ENCODE measurements around the gene UCHL5. TPM values are rescaled to one million over a fixed set of nuclear protein-coding genes. Genes with fewer than 3 reads are reported as not detected.

UCHL5 gene
- total RNA-seq, 1 donor from 2014 or later, result 26.0 TPM

DNA sequence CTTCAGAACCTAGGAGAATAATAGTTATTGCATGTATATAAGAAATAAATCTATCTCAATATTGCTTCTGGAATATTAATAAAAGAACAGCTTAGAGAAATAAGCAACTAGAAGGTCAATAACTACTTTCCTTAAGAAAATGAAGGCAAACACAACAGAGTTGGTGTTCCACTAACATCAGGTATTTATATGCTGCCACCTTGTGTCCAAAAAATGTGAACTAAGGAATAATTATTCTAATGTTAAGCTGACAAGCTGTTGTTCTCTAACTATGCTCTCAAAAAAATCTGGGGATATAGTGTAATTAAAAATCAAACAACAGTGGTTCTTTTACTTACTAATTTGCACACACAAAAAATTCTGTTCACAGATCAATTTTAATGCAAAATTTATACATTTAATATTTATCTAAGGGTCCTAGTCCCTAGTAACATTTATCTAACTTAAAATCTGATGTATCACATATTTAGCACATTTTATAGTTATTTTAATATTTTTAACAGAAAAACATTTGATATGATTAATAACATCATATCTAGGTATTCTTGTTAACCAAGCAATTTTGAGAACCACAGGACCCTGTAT, 39.6 kb downstream of the UCHL5 start:
- DNase-seq (no peak), ATAC-seq (peak in 1 of 2 donors; percentile 53)
- Histone ChIP-seq H3K27ac (no peak overlapping the region), H3K36me3 (peaks cover 19% of the 10 kb centered on the region), H3K9me3 (no peaks in the 10 kb centered on the region), H3K4me3 (no peak overlapping the region), H3K27me3 (ENCODE audit: low read depth) (no peaks in the 10 kb centered on the region), H3K4me1 (no peaks in the 10 kb centered on the region)
- intact Hi-C loops (cut with DNase I), result loop anchor here (5.0 to 10.0 kb wide), 2 partner anchors 212 to 545 kb away; partner anchors contain the start of gene RGS2
- TF ChIP-seq, protein P1, sequence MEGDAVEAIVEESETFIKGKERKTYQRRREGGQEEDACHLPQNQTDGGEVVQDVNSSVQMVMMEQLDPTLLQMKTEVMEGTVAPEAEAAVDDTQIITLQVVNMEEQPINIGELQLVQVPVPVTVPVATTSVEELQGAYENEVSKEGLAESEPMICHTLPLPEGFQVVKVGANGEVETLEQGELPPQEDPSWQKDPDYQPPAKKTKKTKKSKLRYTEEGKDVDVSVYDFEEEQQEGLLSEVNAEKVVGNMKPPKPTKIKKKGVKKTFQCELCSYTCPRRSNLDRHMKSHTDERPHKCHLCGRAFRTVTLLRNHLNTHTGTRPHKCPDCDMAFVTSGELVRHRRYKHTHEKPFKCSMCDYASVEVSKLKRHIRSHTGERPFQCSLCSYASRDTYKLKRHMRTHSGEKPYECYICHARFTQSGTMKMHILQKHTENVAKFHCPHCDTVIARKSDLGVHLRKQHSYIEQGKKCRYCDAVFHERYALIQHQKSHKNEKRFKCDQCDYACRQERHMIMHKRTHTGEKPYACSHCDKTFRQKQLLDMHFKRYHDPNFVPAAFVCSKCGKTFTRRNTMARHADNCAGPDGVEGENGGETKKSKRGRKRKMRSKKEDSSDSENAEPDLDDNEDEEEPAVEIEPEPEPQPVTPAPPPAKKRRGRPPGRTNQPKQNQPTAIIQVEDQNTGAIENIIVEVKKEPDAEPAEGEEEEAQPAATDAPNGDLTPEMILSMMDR (IDR thresholded peaks at IDR 0.05), result peak; percentile 51

- intact Hi-C loops (cut with DNase I), result loop anchor here (5.0 kb wide), 1 partner anchor 209 kb away; the partner anchor contains the start of gene RGS2
- Histone ChIP-seq H3K4me3 (no peak overlapping the region), H3K36me3 (peaks cover 5% of the 10 kb centered on the region), H3K27me3 (ENCODE audit: low read depth) (no peaks in the 10 kb centered on the region), H3K9me3 (no peaks in the 10 kb centered on the region), H3K4me1 (no peaks in the 10 kb centered on the region), H3K27ac (no peak overlapping the region)
- no peak for ATAC-seq
- DNase-seq, result no peak
- TF ChIP-seq, protein P1 (IDR thresholded peaks at IDR 0.05), result no peak
These were observed 42.4 kb downstream of the UCHL5 start for GRCh38 chr1:193016788-193017187.

DNA sequence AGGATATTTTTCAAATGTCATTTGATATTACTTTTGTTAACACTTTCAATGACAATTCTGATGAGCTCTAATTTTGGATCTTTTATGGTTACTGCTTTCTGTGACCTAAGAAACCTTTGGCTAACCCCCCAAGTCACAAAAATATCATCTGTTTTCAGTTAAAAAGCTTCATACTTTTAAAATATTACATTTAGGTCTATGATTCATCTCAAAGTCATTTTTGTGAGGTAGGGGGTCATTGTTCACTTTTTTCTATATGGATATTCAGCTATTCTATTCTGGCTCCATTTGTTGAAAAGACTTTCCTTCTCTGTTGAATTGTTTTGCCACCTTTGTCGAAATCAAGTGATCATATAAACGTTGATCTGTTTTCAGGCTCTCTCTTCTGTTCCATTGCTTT, 44.8 kb downstream of the UCHL5 start:
- intact Hi-C loops (cut with DNase I), result no loop called here
- H3K27me3 ChIP-seq (ENCODE audit: low read depth), result no peaks in the 10 kb centered on the region
- H3K9me3 ChIP-seq, result no peaks in the 10 kb centered on the region
- H3K27ac ChIP-seq, result no peak overlapping the region
- TF ChIP-seq, protein P1 (IDR thresholded peaks at IDR 0.05), result no peak
- no peak for DNase-seq
- no peak overlapping the region for H3K4me3 ChIP-seq
- ATAC-seq, result no peak
- H3K4me1 ChIP-seq, result no peaks in the 10 kb centered on the region
- H3K36me3 ChIP-seq, result peaks cover 4% of the 10 kb centered on the region

DNA sequence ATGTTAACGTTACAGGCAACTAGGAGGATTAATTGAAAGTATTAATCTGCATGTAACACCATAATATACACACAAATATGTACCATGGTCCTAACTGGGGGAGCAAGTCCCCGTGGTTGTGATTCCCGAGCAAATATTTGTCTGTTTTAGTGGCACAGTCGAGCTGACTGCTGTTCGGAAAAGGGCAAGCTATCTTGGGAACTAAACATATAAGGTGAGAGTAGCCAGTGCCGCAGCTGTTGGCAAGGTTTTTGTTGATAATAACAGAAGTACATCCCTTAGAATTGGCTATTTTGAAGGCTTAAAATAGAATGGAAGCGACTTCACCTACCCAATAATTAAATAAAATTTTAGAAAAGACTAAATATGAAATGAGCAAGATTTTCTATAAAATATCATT, 45.5 kb downstream of the UCHL5 start:
- H3K36me3 ChIP-seq, result peaks cover 4% of the 10 kb centered on the region
- no peaks in the 10 kb centered on the region for H3K27me3 ChIP-seq (ENCODE audit: low read depth)
- H3K4me1 ChIP-seq, result no peaks in the 10 kb centered on the region
- no peak overlapping the region for H3K27ac ChIP-seq
- DNase-seq, result no peak
- intact Hi-C loops (cut with DNase I), result no loop called here
- TF ChIP-seq, protein P1 (IDR thresholded peaks at IDR 0.05), result no peak
- H3K9me3 ChIP-seq, result no peaks in the 10 kb centered on the region
- ATAC-seq, result no peak
- H3K4me3 ChIP-seq, result no peak overlapping the region

GRCh38 chr1:193013005-193013404, 46.2 kb downstream of the UCHL5 start:
- peak; percentile 33 to 34 for ATAC-seq
- Histone ChIP-seq H3K9me3 (no peaks in the 10 kb centered on the region), H3K27me3 (ENCODE audit: low read depth) (no peaks in the 10 kb centered on the region), H3K4me3 (no peak overlapping the region), H3K27ac (no peak overlapping the region), H3K36me3 (peaks cover 4% of the 10 kb centered on the region), H3K4me1 (no peaks in the 10 kb centered on the region)
- intact Hi-C loops (cut with DNase I), result no loop called here
- TF ChIP-seq, protein P1 (IDR thresholded peaks at IDR 0.05), result no peak
- no peak for DNase-seq

Measured in lower lobe of right lung (tissue), 2 donors.